GM19240 (cell line): ENCODE data around the gene BAIAP3.

ENCODE experiments used
- DNase-seq: peaks from one replicate; pipeline ENCODE4 v3.0.0; 2011; ENCODE audit warnings: low spot score; ENCODE audit not compliant: insufficient read length

Gene BAIAP3

DNA sequence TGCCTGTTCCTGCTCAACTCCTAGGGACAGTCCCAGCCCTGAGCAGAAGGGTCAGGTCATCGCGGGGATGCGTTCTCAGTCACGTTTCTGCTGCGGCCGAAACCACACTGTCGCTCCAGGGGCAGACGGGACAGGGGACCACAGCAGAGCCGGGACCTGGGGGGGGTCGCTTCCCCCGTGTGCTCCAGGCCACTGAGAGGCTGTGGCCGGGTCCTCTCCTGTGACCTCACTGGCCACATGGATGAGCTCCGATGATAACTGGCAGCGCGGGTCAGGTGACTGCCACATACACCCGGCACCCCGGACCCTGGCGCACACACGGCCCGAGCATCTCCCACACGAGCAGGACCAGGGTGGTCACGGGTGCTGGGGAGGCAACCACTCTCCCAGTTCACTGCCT is 31.1 kb downstream of the BAIAP3 start:
- DNase-seq = no peak

DNA sequence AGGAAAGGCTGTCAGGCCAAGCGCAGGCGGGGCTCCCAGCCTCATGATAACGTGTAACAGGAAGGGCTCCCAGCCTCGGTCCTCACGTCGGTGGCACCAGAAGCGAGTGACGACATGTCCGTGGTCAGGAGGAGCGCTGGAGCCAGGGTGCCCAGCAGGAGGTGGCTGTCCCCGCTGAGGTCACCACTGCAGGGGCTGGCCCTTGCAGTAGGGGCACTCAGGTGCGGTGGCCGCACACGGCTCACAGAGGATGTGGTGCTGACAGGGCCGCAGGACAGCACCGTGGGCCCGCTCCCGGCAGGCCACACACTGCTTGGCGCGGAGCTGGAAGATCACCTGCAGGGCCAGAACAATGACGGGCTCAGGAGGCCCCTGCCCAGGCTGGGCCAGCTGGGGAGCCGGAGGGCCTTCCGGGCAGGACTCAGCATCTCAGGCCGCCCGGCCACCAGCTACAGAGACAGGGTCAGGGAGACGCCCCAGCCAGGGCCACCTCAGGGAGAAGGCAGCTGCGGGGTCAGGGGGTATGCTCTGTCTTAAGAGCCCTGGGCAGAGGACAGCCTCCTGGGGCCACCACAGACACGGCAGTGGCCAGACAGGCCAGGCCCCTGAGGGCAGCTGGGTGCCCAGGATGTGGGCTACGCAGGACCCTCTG is 32.7 kb downstream of the BAIAP3 start:
- no peak for DNase-seq

DNA sequence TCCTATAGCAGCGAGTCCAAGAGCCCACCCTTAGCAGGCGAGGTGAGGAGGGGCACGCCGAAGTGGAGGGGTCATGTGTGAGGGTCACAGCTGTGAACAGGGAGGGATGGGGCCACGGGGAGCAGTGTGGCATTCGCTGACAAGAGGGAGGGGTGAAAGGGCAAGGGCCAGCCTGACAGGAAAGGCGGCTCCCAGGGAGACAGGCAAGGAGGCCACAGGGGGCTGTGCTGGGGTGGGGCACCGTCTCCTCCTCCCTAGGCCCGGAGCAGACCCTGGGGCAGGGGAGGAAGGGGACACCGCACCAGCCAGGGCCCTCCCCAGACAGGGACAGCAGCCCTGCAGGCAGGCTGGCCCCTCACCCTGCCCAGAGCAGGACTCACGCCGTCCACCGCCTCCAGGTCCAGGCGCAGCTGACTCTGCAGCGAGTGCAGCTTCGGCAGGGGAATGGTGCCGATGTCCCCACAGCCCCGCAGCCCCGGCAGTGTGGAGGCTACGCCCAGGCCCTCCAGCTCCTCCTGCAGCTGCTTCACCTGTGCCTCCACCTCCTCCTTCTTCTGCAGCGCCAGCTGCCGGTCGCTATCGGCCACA is 33.4 kb downstream of the BAIAP3 start:
- no peak for DNase-seq

DNA sequence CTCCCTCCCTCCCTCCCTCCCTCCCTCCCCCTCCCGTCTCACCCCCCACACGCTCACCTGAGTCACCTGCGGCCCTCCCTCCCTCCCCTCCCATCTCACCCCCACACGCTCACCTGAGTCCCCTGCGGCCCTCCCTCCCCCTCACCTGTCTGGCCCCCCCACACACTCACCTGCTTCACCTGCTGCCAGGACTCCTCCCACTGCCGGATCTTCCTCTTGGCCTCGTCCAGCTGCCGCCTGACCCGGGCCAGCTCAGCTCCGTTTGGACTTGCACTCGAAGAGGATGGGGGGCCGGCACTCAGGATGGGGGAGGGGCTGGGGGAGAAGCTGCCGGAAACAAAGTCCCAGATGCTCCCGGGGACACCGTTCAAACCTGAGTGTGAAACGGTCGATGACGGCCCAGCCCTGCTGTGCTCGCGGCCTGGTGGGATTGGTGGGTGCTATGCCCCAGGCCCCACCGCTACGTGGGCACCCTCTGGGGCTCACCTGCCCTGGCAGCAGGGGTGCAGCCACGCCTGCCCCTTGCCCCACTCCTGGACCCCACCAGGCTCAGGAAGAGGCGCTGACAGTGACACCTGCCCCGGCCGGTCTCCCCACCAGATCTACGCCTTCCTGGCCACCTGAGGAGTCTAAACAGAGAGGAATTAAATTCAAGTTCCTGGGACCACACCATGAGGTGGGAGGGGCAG is 34.2 kb downstream of the BAIAP3 start:
- no peak for DNase-seq

DNA sequence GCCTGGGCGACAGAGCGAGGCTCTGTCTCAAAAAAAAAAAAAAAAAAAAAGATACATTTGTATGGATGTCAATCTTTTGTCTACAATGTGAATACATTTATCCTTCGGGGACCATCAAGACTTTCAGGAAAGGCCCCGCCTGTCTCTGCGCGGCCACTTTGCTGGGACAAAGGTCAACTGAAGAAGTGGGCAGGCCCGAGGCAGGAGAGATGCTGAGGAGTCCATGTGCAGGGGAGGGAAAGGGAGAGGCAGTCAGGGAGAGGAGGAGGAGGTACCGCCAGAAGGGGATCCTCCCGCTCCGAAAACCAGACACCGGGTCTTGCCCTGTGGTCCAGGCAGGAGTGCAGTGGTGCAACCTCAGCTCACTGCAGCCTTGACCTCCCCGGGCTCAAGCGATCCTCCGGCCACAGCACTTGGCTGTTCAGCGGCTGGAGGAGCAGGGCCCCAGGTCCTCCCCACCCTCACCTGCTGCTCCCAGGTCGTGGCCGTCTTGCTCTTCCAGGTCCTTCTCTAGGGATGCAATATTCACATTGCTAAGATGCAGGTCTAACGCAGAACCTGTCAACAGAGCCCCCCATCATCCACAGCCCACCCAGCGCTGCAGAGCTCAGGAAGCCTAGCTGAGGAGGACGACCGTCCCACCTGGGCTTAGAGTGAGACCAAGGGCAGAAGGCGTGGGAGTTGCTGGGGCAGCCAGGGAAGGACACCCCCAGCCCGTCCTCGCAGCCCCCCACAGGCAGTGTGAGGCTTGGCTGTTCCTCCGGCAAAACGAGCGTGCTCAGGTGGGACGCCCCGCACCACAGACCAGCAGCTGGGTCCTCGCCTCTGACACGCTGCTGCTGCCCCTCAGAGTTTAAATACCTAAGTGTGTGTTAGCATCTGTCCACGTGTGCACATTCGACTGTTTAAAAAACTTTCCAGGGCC is 37.9 kb downstream of the BAIAP3 start:
- DNase-seq = no peak

DNA sequence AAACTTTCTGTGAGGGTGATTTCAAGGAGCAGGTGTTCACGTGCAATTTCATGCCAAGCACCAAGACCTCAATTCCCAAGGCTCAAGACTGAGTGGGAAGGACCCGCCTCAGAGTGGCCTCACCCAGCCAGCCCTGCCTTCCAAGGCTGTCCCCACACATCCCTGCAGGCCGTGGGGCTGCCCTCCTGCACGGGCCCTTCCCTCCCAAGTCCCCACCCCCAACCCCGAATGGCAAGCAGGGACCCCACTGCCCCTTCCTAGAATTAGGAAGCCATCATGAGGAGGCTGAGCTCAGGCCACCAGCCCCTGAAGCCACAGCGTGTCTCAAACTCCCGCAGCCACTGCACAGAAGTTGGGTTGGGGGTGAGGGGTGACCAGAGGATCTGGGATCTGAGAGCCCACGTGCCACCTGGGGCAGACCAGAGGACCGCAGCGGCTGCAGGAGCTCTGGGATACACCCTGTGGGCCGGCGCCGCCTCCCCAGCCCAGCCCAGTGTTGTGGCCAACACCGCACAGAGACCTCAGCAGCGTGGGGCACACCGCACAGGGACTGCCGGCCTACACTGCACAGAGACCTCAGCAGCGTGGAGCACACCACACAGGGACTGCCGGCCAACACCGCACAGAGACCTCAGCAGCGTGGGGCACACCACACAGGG is 39.0 kb downstream of the BAIAP3 start:
- DNase-seq = no peak

DNA sequence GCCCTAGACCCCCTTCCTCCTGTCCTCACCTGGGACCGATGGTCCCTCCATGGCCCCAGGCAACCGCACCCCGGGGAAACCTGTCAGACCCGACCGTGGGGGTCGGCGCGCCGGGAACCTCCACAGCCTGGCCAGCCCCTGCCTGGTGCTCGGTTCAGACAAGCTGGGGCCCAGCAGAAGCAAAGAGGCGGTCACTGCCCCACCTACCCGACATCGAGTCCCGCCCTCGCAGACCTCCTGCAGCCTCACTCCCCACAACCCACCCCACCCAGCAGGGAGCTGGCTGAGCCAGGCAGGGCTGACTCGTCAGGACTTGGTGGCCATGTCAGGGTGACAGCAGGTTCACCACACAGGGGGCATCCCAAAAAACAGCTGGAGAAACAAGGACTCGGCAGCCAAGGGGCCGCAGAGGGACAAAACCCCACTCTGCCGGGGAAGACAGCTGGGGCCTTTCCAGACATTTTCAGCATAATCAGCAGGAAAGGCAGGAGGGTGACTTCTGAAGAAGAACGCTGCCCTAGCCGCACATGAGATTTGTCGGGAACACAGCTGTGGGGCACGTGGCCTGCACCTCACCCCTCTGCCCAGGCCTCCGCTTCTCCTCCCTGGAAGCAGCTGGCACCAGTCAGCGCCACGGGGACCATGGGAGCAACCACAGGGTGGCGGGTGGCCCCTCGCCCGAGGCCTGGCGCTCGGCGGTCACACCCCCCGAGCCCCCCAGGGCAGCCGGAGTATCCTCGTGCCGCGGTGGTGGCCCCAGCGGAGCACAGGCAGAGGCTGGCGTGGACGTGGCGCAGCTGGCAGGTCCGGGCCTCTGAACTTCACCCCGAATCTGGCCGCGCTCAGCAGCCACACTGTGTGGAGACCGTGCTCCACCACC is 41.2 kb downstream of the BAIAP3 start:
- no peak for DNase-seq

DNA sequence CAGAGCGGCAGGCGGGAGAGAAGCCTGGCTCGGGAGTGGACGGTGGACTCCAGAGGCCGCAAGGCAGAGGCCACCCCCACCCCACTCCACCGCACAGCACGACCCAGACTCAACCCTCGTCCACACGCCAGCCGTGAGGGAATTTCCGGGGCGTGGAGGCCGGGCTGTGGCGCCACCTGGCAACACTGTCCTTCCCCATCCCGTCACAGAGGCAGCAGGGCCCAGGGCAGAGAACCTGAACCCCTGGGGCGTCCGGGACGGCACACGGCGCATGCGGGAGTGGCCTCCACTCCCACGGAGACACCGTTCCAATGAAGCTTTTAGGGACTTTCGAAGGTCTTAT is 41.8 kb downstream of the BAIAP3 start:
- no peak for DNase-seq

DNA sequence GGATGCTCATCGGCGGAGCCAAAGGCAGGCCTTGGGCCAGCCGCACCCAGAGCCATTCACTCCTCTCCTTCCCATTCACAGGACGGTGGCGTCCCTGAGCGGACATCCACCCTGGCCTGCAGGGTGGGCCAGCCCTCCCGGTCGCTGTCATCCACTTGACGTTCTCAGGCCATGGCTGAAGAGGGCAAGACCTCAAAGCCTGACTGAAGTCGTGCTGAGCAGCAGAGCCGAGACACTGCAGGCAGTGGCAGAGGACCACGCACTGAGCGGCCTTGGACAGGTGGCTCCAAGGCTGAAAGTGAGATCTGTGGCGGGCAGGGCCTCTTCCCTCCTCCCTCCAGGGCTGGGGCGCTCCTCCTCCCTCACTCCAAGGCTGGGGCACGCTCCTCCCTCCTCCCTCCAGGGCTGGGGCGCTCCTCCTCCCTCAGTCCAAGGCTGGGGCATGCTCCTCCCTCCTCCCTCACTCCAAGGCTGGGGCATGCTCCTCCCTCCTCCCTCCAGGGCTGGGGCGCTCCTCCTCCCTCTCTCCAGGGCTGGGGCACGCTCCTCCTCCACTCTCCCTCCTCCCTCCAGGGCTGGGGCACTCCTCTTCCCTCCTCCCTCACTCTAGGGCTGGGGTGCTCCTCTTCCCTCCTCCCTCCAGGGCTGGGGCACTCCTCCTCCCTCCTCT is 42.4 kb downstream of the BAIAP3 start:
- no peak for DNase-seq

DNA sequence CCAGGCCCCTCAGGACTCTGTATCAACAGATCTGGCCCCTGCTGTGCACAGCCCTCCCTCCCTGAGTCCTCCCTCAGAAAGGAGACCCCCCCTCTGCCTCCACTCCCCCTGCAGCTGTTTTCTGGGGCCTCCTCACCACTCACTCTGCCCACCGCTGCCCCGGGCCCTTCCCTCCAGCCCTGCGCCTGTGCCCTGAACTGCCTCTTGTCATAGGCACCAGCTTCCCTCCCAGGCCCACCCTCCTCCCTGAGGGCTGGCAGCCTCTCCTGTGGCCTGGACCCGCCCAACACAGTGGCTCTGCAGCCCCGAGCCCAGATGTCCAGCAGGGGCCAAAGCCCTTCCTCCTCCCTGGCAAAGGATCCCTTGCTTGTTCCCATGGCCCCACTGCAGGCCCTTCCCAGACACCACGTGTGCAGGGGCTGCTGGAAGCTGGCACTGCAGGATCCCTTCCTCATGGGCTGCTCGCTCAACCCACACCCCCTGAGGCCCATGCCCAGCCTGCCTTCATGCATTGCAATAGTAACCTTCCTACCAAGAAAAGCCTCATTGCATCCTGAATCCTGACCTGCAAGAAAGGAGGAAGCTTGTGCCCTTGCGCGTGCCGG is 44.1 kb downstream of the BAIAP3 start:
- DNase-seq = no peak

DNA sequence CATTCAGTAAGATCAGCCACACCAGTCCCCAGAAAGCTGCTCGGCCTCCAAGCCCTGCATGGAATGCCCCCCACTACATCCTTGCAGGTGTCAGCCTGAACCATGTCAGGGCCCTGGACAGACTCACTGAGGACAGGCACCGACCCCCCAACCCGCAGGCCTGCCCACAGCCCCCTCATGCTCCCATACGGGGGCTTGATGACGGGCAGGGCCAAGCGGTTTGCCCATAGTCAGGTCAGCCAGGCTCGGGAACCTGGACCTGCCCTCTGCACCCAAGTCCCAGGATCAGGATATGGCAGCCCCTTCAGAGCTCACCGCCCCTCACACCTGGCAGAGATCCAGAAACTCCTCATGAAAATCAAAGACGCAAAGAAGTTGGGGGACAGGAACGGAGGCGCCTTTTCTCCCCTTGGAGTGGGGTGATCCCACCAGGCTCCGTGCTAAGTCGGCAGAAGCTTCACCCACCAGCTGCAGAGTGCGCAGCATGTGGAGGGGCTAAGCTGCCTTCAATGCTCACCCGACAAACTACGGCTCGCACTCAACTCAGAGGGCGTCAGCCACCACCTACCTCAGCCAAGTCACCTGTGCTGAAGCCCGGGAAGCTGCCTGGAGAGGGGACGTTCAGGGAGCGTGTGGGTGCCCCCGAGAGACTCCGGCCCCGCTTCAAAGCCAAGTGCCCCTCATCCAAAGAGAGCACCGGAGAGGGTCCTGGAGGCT is 44.8 kb downstream of the BAIAP3 start:
- DNase-seq = no peak

DNA sequence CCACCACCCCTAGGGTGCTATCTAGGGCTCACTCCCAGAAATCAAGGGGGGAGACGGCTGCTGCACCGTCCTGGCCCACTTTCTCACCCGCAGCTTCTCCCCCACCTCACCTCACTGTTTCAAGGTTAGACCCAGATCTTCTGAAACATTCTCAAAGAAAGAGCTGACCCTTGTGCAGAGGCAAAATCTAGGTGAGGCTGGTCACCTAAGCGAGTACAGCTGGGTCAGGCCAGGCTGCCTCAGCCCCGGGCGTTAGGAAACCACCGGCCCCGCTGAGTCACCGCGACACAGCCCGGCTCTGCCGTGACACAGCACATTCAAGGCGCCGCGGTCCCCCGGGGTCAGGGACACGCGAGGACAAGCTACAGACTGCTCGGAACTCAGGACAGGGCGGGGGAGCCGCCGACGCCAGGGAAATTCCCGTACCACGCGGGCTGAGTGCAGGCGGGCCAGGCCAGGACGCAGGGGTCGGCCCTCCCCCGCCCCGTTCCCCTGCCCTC is 45.4 kb downstream of the BAIAP3 start:
- DNase-seq = no peak

DNA sequence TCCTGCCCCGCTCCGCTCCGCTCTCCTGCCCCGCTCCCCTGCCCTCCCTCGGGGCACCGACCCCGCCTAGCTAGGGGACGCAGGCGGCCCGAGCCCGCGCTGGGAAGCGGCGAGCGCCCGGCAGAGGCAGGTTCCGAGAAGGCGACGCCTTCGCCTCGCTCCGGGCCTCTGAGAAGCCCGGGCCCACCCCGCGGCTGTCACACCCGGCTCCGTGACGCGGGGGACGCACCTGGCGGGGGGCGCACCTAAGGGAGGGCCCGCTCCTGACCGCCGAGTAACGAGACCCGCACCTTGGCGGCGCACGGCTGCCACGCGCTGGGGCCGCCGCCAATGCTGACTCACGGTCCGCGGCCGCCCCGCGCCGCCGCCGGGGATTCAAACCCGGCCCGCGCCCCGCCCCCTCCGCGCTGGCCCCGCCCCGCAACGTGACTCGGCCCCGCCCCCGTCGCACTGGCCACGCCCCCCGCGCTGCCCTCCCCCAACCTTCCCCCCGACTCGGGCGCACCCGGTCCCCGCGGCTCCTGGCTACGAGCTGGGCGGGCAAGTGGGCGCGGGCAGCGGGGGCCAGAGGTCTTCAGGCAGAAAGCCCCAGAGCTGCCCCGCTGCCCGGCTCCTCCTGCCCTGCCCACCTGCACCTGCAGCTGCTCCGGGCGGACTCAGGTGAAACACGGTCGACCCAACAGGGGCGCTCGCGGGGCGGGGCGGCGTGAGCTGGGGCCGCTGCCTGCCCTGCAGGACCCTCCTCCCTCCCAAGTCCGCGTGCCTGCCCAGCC is 46.0 kb downstream of the BAIAP3 start:
- peak; percentile 63 for DNase-seq

DNA sequence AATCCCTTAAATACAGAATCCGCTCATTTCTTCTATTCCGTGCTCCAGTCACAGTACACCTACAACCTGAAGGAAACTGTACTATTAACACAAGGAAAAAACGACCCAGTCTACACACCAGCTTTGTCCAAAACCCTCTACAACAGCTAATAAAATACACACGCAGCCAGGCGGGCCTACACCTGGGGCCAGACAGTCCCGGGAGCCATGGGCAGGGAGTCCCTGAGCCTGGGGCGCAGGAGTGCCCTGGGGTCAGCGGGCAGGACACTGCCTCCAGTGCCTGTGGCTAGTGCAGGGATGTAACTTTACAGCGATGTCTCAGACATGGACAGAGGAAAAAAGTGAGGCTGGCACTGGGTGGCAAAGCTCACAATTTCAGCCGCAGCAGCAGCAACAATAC is 46.8 kb downstream of the BAIAP3 start:
- DNase-seq = no peak

DNA sequence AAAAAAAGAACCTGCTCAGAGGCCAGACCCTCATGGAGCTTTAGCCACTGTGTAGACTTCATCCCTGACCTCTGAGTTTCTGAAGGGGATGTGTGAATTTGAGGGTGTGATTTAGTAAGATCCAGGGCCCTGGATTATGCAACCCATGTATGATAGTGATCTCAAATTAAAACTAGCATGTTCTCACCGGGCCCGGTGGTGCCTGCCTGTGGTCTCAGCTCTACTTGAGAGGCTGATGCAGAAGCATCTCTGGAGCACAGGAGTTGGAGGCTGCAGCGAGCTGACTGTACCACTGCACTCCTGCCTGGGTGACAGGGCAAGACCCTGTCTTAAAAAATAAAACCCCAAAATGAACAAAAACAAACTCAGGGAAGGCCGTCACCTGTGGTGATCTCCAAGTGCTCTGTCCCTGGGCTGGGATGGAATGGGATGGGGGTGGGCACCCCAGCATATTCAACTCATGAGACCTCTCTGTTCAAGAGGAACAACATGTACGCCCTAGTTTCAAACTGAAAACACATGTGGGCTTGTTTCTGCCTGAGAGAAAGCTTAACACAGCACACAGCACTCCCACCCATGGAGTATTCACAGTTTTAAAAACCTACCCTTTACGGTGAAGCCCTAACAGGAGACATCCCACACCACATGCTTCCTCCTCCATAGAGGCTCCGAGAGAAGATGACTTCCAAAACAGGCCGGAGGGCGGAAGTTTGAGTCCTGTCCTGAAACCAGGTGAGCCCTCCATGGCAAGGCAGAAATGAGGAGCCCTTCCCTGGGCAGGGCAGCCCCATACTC is 48.4 kb downstream of the BAIAP3 start:
- DNase-seq = no peak

DNA sequence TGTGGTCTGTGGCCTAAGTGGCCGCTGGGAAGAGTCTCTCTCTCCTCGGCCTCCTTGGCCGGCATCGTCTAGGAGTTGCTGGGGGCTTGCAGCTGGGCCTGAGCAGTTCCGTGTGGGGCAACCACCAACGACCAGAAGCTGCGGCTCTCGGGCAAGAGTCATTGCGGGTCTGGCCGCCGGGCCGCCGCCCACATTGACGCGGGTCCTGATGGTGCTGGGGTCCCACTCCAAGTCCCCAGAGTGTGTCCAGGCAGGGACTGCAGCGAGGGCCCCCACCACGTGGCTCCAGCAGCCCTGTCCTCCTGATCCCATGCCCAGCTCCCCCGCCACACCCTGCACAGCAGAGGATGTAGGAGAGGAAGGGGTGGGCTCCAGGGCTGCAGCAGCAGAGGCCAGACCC is 50.1 kb downstream of the BAIAP3 start:
- no peak for DNase-seq

DNA sequence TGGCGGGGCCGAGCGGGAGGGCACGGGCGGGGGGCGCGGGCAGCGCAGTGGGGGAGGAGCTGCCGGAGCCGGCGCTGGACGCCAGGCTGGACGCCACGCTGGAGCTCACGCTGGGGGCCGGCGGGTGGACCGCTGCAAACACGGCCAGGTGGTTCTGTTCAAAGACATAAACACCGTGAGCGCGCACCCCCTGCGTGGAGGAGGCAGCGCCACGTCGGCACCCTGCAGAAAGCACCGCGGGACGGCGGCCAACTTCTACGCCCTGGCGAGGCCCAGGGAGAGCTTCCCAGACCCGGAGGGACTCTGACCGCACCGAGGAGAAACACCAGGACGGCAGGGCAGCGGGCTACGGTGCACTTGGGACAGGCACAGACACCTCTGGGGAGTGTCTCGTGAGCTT is 51.8 kb downstream of the BAIAP3 start:
- DNase-seq = no peak
